OCI-LY1 (cell line): ENCODE measurements around the gene RHOJ.

ENCODE experiments used
- CTCF ChIP-seq: fragments of 200-600 bp; sonication (generic), shearing (Covaris generic); IDR thresholded peaks from 2 replicates; pipeline ENCODE4 v1.5.1; 2017; ENCODE audit warnings: mild to moderate bottlenecking, antibody characterized with exemption, low read length, moderate library complexity, mixed read lengths
- EZH2 ChIP-seq: fragments of 200-600 bp; sonication (generic), shearing (Covaris generic); IDR thresholded peaks from 2 replicates; pipeline ENCODE4 v1.8.0; 2017; ENCODE audit warnings: borderline replicate concordance, mixed run types, mild to moderate bottlenecking, antibody characterized with exemption, low read length, moderate library complexity, mixed read lengths

GRCh38 chr14:63273717-63274655 lies 69.7 kb downstream of the RHOJ start:
- no peak for TF ChIP-seq CTCF
- no peak for TF ChIP-seq EZH2
